Fibroblast of the aortic adventitia (primary cell): ENCODE results near the gene UBR7. TPM values are rescaled to one million over a fixed set of nuclear protein-coding genes. Genes with fewer than 3 reads are reported as not detected.

Experiments
- DNase-seq: peaks from one replicate; pipeline ENCODE4 v3.0.0-alpha.2; 2010; ENCODE audit warnings: low read depth
- H3K4me3 ChIP-seq: 2 replicates; pipeline ENCODE4 v1.5.1; 2011; ENCODE audit warnings: low read depth, mild to moderate bottlenecking, control low read depth, low read length, moderate library complexity
- total RNA-seq: library from RNA; depleted of rRNA; stranded (reverse); fragments of >200 nt; gene quantifications from 2 replicates; pipeline ENCODE4 v1.2.3, GENCODE V29; 2012; ENCODE audit warnings: low replicate concordance
- TF ChIP-seq, protein P1 (sequence below): IDR thresholded peaks from 2 replicates; pipeline ENCODE4 v1.5.1; 2011; ENCODE audit warnings: mild to moderate bottlenecking, low read length, control low read depth, inconsistent platforms; ENCODE audit not compliant: insufficient read depth

The UBR7 gene
- total RNA-seq, 1 donor: 46.9 TPM

DNA sequence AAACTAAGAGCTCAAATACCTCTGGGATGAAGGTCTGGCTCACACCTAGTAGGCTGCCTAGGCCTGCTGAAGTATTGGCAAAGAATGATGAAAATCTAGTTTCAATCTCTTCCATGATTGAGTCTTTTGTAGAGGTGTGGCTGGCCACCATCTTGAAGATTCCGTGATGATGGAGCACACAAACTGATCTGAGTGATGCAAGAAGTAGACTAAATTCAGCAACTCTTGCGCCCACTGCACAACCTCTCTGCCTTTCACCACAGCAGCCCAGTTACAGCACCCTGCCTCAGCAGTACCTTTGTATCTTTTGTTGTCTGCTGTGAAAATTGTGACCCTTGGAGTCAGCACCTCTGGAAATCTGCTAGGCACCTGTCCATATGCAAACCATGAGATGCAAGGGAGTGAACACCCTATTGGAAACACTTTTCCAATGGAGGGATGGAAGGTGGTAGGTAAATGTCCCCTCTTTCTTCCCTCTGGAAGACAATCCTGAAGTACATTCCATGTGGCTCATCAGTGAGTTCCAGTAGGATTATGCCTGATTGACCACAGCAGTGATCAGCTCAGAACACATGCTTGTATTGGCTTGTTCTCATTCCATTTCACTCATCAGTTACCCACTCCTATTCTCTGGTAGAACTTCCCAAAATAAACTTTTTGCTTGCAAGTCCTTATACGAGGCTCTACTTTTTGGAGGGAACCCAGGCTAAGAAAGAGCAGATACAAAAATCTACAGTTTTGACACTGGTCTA is 67.2 kb downstream of the UBR7 start:
- no peak overlapping the region for H3K4me3 ChIP-seq
- DNase-seq: no peak
- TF ChIP-seq, protein P1, sequence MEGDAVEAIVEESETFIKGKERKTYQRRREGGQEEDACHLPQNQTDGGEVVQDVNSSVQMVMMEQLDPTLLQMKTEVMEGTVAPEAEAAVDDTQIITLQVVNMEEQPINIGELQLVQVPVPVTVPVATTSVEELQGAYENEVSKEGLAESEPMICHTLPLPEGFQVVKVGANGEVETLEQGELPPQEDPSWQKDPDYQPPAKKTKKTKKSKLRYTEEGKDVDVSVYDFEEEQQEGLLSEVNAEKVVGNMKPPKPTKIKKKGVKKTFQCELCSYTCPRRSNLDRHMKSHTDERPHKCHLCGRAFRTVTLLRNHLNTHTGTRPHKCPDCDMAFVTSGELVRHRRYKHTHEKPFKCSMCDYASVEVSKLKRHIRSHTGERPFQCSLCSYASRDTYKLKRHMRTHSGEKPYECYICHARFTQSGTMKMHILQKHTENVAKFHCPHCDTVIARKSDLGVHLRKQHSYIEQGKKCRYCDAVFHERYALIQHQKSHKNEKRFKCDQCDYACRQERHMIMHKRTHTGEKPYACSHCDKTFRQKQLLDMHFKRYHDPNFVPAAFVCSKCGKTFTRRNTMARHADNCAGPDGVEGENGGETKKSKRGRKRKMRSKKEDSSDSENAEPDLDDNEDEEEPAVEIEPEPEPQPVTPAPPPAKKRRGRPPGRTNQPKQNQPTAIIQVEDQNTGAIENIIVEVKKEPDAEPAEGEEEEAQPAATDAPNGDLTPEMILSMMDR: no peak

DNA sequence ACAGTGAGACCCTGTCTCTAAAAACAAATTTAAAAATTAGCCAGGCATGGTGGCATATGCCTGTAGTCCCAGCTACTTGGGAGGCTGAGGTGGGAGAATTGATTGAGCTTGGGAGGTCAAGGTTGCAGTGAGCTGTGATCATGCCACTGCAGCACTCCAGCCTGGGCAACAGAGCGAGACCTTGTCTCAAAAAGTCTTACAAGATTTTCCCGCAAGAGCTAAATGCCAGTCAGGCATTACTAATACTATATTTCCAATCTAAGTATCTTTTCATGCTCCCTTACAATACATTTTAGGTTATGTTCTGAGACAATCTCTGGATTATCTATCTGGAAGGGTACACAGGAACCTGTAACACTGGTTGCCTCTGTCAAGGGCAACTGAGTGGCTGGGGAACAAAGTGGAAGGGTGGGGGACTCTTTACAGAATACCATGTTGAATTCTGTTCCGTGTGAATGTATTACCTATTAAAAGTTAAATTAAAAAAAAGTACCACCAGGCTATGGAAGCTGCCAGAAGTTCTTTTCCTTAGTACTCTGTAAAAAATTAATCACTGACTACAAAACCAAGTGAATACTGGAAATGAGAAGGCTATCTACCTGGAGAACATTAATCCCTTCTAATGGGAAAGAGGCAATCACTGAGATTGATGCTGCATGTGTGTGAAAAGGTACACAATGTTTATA is 69.1 kb downstream of the UBR7 start:
- H3K4me3 ChIP-seq: no peak overlapping the region
- TF ChIP-seq, protein P1: no peak
- DNase-seq: no peak

Other genes starting within 250 kb of the UBR7 start
- gene ITPK1, start 91.3 kb upstream of the UBR7 start, total RNA-seq: 3.7 and 20.1 TPM in 2 replicates
- 5.7 and 12.7 TPM in 2 replicates for gene MOAP1, start 22.4 kb upstream of the UBR7 start, total RNA-seq
- 2.4 and 12.1 TPM in 2 replicates for gene LYSET, start 21.9 kb upstream of the UBR7 start, total RNA-seq
- gene GON7, start 191 bp upstream of the UBR7 start, total RNA-seq: 17.3 and 28.1 TPM in 2 replicates
- 38.0 and 39.6 TPM in 2 replicates for gene BTBD7, start 125.8 kb downstream of the UBR7 start, total RNA-seq
- gene COX8C, start 139.9 kb downstream of the UBR7 start, total RNA-seq: not detected in 2 replicates
- 0.09 and 0.16 TPM in 2 replicates for gene UNC79, start 223.7 kb downstream of the UBR7 start, total RNA-seq